ENCODE results near the gene ARFGEF3.

ARFGEF3 gene

GRCh38 chr6:138234363-138234762 lies 72.6 kb downstream of the ARFGEF3 start:
- H3K36me3 Mint-ChIP-seq: no peaks in the 10 kb centered on the region
- H3K9me3 Mint-ChIP-seq: no peaks in the 10 kb centered on the region
- no peak for DNase-seq
- H3K4me1 Mint-ChIP-seq: no peaks in the 10 kb centered on the region
- no peak overlapping the region for H3K27ac Mint-ChIP-seq
- CTCF ChIA-PET: interaction anchor here (1.1 kb wide), 1 partner anchor 11 kb away, joined by 3 read pairs; no protein-coding TSS in a partner anchor
- H3K4me3 Mint-ChIP-seq: no peak overlapping the region
- peaks cover 8% of the 10 kb centered on the region for H3K27me3 Mint-ChIP-seq

GRCh38 chr6:138235205-138235604 lies 73.5 kb downstream of the ARFGEF3 start:
- Mint-ChIP-seq H3K4me3 (no peak overlapping the region), H3K27ac (no peak overlapping the region), H3K9me3 (no peaks in the 10 kb centered on the region), H3K36me3 (no peaks in the 10 kb centered on the region), H3K4me1 (no peaks in the 10 kb centered on the region), H3K27me3 (peaks cover 8% of the 10 kb centered on the region)
- CTCF ChIA-PET: interaction anchor here (1.1 kb wide), 1 partner anchor 12 kb away, joined by 3 read pairs; no protein-coding TSS in a partner anchor
- DNase-seq: no peak

GRCh38 chr6:138235693-138236092 lies 74.0 kb downstream of the ARFGEF3 start:
- Mint-ChIP-seq H3K36me3 (no peaks in the 10 kb centered on the region), H3K27me3 (peaks cover 7% of the 10 kb centered on the region), H3K4me3 (no peak overlapping the region), H3K9me3 (no peaks in the 10 kb centered on the region), H3K4me1 (no peaks in the 10 kb centered on the region), H3K27ac (no peak overlapping the region)
- DNase-seq: no peak
- CTCF ChIA-PET: interaction anchor here (1.1 kb wide), 1 partner anchor 12 kb away, joined by 3 read pairs; no protein-coding TSS in a partner anchor

- Mint-ChIP-seq H3K4me3 (no peak overlapping the region), H3K27me3 (peaks cover 3% of the 10 kb centered on the region), H3K9me3 (no peaks in the 10 kb centered on the region), H3K27ac (no peak overlapping the region), H3K4me1 (no peaks in the 10 kb centered on the region), H3K36me3 (no peaks in the 10 kb centered on the region)
- DNase-seq: no peak
- CTCF ChIA-PET: no interaction called here
Measured at GRCh38 chr6:138237463-138237862, 75.7 kb downstream of the ARFGEF3 start.

GRCh38 chr6:138238368-138238767 lies 76.6 kb downstream of the ARFGEF3 start:
- peaks cover 3% of the 10 kb centered on the region for H3K27me3 Mint-ChIP-seq
- no peak overlapping the region for H3K27ac Mint-ChIP-seq
- no peaks in the 10 kb centered on the region for H3K9me3 Mint-ChIP-seq
- no peaks in the 10 kb centered on the region for H3K4me1 Mint-ChIP-seq
- CTCF ChIA-PET: no interaction called here
- no peak overlapping the region for H3K4me3 Mint-ChIP-seq
- no peak for DNase-seq
- H3K36me3 Mint-ChIP-seq: no peaks in the 10 kb centered on the region

- Mint-ChIP-seq H3K27me3 (no peaks in the 10 kb centered on the region), H3K9me3 (no peaks in the 10 kb centered on the region), H3K27ac (no peak overlapping the region), H3K36me3 (no peaks in the 10 kb centered on the region), H3K4me3 (no peak overlapping the region), H3K4me1 (no peaks in the 10 kb centered on the region)
- CTCF ChIA-PET: no interaction called here
- DNase-seq: no peak
Measured at GRCh38 chr6:138239774-138240173, 78.0 kb downstream of the ARFGEF3 start.

- H3K27me3 Mint-ChIP-seq: no peaks in the 10 kb centered on the region
- H3K9me3 Mint-ChIP-seq: no peaks in the 10 kb centered on the region
- H3K27ac Mint-ChIP-seq: no peak overlapping the region
- DNase-seq: no peak
- CTCF ChIA-PET: interaction anchor here (1.2 kb wide), 1 partner anchor 8 kb away, joined by 3 read pairs; no protein-coding TSS in a partner anchor
- H3K4me3 Mint-ChIP-seq: no peak overlapping the region
- H3K36me3 Mint-ChIP-seq: no peaks in the 10 kb centered on the region
- H3K4me1 Mint-ChIP-seq: no peaks in the 10 kb centered on the region
Measured at GRCh38 chr6:138240476-138241245, 78.9 kb downstream of the ARFGEF3 start.

- no peaks in the 10 kb centered on the region for H3K27me3 Mint-ChIP-seq
- no peak overlapping the region for H3K27ac Mint-ChIP-seq
- H3K36me3 Mint-ChIP-seq: no peaks in the 10 kb centered on the region
- H3K9me3 Mint-ChIP-seq: no peaks in the 10 kb centered on the region
- CTCF ChIA-PET: interaction anchor here (1.2 kb wide), 1 partner anchor 9 kb away, joined by 3 read pairs; no protein-coding TSS in a partner anchor
- H3K4me1 Mint-ChIP-seq: no peaks in the 10 kb centered on the region
- no peak for DNase-seq
- H3K4me3 Mint-ChIP-seq: no peak overlapping the region
Measured at GRCh38 chr6:138241381-138241780, 79.6 kb downstream of the ARFGEF3 start.

GRCh38 chr6:138241934-138242333 lies 80.2 kb downstream of the ARFGEF3 start:
- Mint-ChIP-seq H3K27ac (no peak overlapping the region), H3K27me3 (no peaks in the 10 kb centered on the region), H3K36me3 (no peaks in the 10 kb centered on the region), H3K4me1 (no peaks in the 10 kb centered on the region), H3K4me3 (no peak overlapping the region), H3K9me3 (no peaks in the 10 kb centered on the region)
- CTCF ChIA-PET: interaction anchor here (1.1 to 1.2 kb wide), 2 partner anchors 9 to 13 kb away, joined by 3 read pairs; no protein-coding TSS in a partner anchor
- DNase-seq: no peak

GRCh38 chr6:138242987-138243592 lies 81.4 kb downstream of the ARFGEF3 start:
- Mint-ChIP-seq H3K36me3 (no peaks in the 10 kb centered on the region), H3K27me3 (no peaks in the 10 kb centered on the region), H3K4me1 (no peaks in the 10 kb centered on the region), H3K9me3 (no peaks in the 10 kb centered on the region), H3K27ac (no peak overlapping the region), H3K4me3 (no peak overlapping the region)
- no peak for DNase-seq
- CTCF ChIA-PET: interaction anchor here (1.1 kb wide), 1 partner anchor 12 kb away, joined by 3 read pairs; no protein-coding TSS in a partner anchor

- Mint-ChIP-seq H3K27ac (no peak overlapping the region), H3K4me3 (no peak overlapping the region), H3K36me3 (no peaks in the 10 kb centered on the region), H3K4me1 (no peaks in the 10 kb centered on the region), H3K27me3 (no peaks in the 10 kb centered on the region), H3K9me3 (no peaks in the 10 kb centered on the region)
- CTCF ChIA-PET: interaction anchor here (0.9 kb wide), 1 partner anchor 36 kb away, joined by 3 read pairs; no protein-coding TSS in a partner anchor
- DNase-seq: no peak
Measured at GRCh38 chr6:138245751-138246150, 84.0 kb downstream of the ARFGEF3 start.

- no peaks in the 10 kb centered on the region for H3K9me3 Mint-ChIP-seq
- H3K36me3 Mint-ChIP-seq: no peaks in the 10 kb centered on the region
- H3K27ac Mint-ChIP-seq: no peak overlapping the region
- CTCF ChIA-PET: no interaction called here
- H3K27me3 Mint-ChIP-seq: no peaks in the 10 kb centered on the region
- DNase-seq: no peak
- no peak overlapping the region for H3K4me3 Mint-ChIP-seq
- H3K4me1 Mint-ChIP-seq: no peaks in the 10 kb centered on the region
Measured at GRCh38 chr6:138246650-138247440, 85.1 kb downstream of the ARFGEF3 start.

GRCh38 chr6:138248011-138248410 lies 86.3 kb downstream of the ARFGEF3 start:
- Mint-ChIP-seq H3K9me3 (no peaks in the 10 kb centered on the region), H3K4me3 (no peak overlapping the region), H3K36me3 (no peaks in the 10 kb centered on the region), H3K27me3 (peaks cover 3% of the 10 kb centered on the region), H3K27ac (no peak overlapping the region), H3K4me1 (no peaks in the 10 kb centered on the region)
- DNase-seq: no peak
- CTCF ChIA-PET: no interaction called here

GRCh38 chr6:138248878-138249277 lies 87.1 kb downstream of the ARFGEF3 start:
- CTCF ChIA-PET: no interaction called here
- H3K27me3 Mint-ChIP-seq: peaks cover 5% of the 10 kb centered on the region
- DNase-seq: no peak
- no peak overlapping the region for H3K4me3 Mint-ChIP-seq
- H3K9me3 Mint-ChIP-seq: no peaks in the 10 kb centered on the region
- no peak overlapping the region for H3K27ac Mint-ChIP-seq
- no peaks in the 10 kb centered on the region for H3K36me3 Mint-ChIP-seq
- no peaks in the 10 kb centered on the region for H3K4me1 Mint-ChIP-seq

Measured in activated naive CD4-positive, alpha-beta T cell treated with anti-CD3 and anti-CD28 coated beads, Interleukin-2, amount 10 ng/mL, durations not matched to agents 7 days and 5 days (primary cell).